Glomerular visceral epithelial cell (primary cell): ENCODE data around the gene E2F4.

Experiments
- DNase-seq: peaks from one replicate; pipeline ENCODE4 v3.0.0-alpha.2; 2016; ENCODE audit errors: extremely low spot score

E2F4 gene

GRCh38 chr16:67173808-67174705 is 17.9 kb upstream of the E2F4 start:
- peak; percentile 87 for DNase-seq

DNA sequence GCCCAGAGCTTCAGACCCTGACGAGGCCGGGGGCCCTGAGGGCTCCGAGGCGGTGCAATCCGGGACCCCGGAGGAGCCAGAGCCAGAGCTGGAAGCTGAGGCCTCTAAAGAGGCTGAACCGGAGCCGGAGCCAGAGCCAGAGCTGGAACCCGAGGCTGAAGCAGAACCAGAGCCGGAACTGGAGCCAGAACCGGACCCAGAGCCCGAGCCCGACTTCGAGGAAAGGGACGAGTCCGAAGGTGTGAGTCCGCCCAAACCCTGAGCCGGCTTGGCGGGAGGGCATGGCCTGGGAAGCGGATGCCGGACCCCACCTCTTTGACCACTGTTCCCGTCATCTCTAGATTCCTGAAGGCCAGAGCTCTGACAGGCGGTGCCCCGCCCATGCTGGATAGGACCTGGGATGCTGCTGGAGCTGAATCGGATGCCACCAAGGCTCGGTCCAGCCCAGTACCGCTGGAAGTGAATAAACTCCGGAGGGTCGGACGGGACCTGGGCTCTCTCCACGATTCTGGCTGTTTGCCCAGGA is 17.2 kb upstream of the E2F4 start:
- DNase-seq: no peak

DNA sequence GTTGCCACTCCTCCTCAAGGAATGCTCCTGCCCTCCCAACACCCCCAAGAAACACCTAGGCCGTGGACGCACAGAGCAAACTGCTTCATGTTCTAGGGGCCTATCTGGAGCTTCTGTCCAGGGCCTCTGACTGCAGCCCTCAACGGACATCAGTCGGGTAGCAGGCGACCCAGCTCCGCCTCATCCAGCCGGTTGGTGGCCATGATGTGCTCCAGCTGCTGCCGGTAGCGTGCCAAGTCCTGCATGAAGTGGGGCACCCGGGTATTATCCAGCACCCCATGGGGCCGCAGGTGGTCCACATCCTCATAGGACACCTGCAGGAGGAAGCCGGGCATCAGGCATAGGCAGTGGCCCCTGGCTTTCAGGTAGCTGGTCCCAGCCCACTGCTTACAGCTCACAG is 15.3 kb upstream of the E2F4 start:
- DNase-seq: no peak

- no peak for DNase-seq
Observed at GRCh38 chr16:67177743-67178699, 13.9 kb upstream of the E2F4 start.

- DNase-seq: no peak
Observed at GRCh38 chr16:67179421-67180080, 12.4 kb upstream of the E2F4 start.

DNA sequence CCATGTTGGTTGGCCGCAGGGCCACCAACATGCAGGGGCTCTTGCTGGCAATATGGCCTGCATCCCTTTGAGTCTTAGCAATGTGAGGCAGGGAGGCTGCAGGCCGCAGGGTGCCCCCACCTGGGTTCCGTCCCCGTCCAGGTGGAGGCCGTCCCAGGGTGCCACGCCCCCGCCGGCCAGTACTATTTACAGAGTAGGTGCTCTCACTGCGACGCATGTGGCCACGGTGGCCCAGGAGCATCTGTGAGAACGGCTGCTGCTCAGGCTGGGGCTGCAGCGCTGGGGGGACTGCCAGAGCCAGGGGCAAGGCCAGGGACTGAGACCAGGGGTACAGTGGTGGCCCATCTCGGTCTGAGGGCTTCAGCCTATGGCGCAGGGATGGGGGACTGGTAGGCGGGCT is 11.8 kb upstream of the E2F4 start:
- DNase-seq: no peak

- peak; percentile 24 for DNase-seq
Observed at GRCh38 chr16:67181346-67181745, 10.6 kb upstream of the E2F4 start.

DNA sequence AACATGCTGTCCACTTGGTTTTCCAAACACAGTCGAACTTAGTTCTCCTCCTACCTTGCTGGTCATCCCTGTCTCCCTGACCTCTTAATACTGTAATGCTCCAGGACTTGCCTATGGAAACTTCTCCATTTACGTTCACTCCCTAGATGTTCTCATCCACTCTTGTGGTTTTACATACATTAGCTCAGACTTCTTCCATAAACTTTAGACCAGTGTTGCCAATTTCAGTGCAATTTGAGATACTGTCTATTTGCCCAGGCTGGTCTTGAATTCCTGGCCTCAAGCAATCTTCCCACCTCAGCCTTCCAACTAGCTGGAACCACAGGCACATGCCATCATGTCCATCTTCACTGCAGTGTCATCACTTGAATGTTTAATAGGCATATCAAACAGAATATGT is 9.7 kb upstream of the E2F4 start:
- DNase-seq: no peak

DNA sequence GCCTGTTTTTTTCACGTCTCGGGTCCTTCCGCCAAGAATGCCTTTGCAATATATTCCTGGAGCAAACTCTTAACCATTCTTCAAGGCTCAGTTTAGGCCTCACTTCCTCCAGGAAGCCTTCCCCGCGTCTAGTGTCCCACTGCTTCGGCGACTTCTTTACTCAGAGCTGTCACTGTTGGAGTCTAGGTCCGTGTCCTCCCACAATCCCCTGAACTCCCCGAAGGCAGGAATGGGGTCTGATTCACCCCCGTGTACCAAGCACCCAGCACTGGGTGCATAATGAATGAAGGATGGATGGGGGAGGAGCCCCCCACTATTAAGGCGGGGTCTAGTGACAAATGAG is 8.7 kb upstream of the E2F4 start:
- no peak for DNase-seq

- peak; percentile 95 for DNase-seq
Observed at GRCh38 chr16:67183627-67184452, 8.1 kb upstream of the E2F4 start, which contains the start of gene MATCAP1. TSS of gene MATCAP1 (minus strand) at chr16:67183963. CDS start at chr16:67180610, 3,353 bp downstream.

GRCh38 chr16:67184453-67184994 is 7.4 kb upstream of the E2F4 start:
- no peak for DNase-seq

GRCh38 chr16:67184995-67185650 is 6.8 kb upstream of the E2F4 start:
- peak; percentile 88 for DNase-seq

GRCh38 chr16:67185651-67186134 is 6.3 kb upstream of the E2F4 start:
- no peak for DNase-seq

DNA sequence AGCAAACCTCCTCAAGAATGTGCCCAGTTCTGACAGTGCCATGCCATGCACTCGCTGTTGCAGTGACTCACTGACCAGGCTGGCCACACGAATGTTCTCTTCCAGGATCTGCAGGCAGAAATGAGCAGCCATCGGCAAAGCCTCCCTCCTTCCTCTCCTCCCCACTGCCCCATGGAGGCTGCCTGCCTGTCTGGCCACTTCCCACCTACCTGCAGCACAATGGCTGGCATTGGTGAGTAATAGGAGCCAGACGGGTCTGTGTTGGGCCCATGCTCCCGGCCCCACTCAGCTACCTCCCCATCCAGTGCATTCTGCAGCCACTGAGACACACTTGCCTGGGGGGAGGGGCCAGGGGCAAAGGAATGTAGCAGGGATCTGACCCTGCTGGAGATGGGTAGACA is 5.4 kb upstream of the E2F4 start:
- DNase-seq: peak; percentile 83

DNA sequence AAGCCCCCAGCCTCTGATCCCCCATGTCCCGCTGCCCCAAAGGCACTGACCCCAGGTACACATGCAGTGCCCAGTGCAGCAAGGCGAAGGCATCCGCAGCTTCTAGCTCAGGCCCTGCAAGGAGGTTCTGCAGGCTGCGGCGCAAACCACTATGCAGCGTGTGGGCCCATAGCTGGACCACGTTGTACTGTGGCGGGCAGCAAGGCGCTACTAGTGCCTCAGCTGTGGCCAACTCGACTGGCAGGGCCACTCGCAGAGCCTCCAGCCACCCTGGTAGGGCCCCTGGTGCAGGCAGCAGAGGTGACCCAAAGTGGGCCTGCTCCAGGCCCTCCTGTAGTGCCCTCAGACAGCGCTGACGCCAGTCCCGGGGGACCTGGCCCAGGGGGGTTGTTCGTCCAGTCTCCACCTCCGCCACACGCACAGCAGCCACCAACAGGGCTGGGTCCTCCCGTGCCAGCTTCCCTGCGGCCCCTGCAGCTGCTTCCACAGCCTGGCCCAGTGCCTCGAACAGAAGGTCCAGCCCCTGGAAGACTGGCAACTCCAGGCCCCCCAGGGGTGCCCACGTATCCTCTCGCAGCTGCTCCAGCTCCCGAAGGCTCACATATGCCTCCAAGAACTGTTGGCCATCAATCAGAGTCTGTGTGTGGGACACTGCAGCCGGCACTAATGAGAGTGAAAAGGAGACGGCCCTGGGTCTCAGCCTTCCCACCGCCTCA is 4.6 kb upstream of the E2F4 start:
- DNase-seq: no peak

- no peak for DNase-seq
Observed at GRCh38 chr16:67188323-67188722, 3.6 kb upstream of the E2F4 start.

DNA sequence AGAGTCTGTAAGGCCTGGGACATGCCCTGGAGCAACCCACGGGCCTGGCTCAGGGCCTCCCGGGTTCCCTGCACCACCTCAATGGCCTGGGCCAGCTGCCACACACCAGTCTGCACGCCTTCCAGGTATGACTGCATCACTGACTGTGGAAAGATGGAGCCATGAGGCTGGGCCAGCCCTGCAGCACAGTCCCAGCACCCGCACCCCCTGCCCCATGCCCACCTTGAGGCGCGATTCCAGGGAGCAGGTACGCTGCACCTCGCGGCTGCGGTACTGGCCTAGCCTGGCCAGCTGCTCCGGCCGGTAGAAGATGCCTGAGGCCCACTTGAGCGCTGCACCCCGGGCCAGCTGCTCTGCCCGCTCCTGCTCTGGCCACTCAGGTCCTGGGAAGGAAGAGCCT is 3.2 kb upstream of the E2F4 start:
- DNase-seq: no peak

- no peak for DNase-seq
Observed at GRCh38 chr16:67190041-67190440, 1.9 kb upstream of the E2F4 start, which contains the start of gene EXOC3L1. TSS of gene EXOC3L1 (minus strand) at chr16:67190136. CDS start at chr16:67189676, 460 bp downstream.
